Lower lobe of right lung (tissue), 2 donors: ENCODE measurements around the gene RTP5. TPM values are rescaled to one million over a fixed set of nuclear protein-coding genes. Genes with fewer than 3 reads are reported as not detected.
A peak's percentile ranks its signal among the peaks of the same experiment; 100 is the strongest.

Experiments used
- ATAC-seq, 2 donors: fragments of 200-7000 bp; cut with Tn5 transposase; one replicate each; pipeline ENCODE4 v1.9.1; 2020 to 2022; ENCODE audit warnings: mild to moderate bottlenecking in 2 of 2, moderate library complexity in 2 of 2
- DNase-seq: peaks from one replicate; pipeline ENCODE4 v3.0.0-alpha.2; 2020
- H3K27ac ChIP-seq: fragments of 200-600 bp; one replicate; pipeline ENCODE4 v1.8.0; 2022
- H3K27me3 ChIP-seq: fragments of 200-600 bp; one replicate; pipeline ENCODE4 v1.8.0; 2022; ENCODE audit warnings: low read depth
- H3K36me3 ChIP-seq: fragments of 200-600 bp; one replicate; pipeline ENCODE4 v1.8.0; 2022; ENCODE audit warnings: mild to moderate bottlenecking
- H3K4me1 ChIP-seq: fragments of 200-600 bp; one replicate; pipeline ENCODE4 v1.8.0; 2022
- H3K4me3 ChIP-seq: fragments of 200-600 bp; one replicate; pipeline ENCODE4 v1.8.0; 2022; ENCODE audit warnings: mild to moderate bottlenecking
- H3K9me3 ChIP-seq: fragments of 200-600 bp; one replicate; pipeline ENCODE4 v1.8.0; 2022
- intact Hi-C: fragments of 100-400 bp; cut with DNase I; formaldehyde crosslinking; loops from one replicate; pipeline ENCODE4 v1.11.0; 2022
- total RNA-seq: library from RNA; stranded (reverse); fragmentation: NEBNext Ultra II Directional; extraction: Animal tissue kit (Norgen Biotek cat#: 25700); gene quantifications from one replicate; pipeline ENCODE4 v1.2.1, GENCODE V29; 2021
- TF ChIP-seq, protein P1 (sequence below): fragments of 200-600 bp; IDR thresholded peaks from one replicate; pipeline ENCODE4 v1.8.0; 2022; ENCODE audit warnings: antibody characterized with exemption, mild to moderate bottlenecking
- donor health status: DM: no; HTN: yes; CAD: no; lungs with severe emphysema.

Gene RTP5
- total RNA-seq, 1 donor from 2014 or later = not detected

DNA sequence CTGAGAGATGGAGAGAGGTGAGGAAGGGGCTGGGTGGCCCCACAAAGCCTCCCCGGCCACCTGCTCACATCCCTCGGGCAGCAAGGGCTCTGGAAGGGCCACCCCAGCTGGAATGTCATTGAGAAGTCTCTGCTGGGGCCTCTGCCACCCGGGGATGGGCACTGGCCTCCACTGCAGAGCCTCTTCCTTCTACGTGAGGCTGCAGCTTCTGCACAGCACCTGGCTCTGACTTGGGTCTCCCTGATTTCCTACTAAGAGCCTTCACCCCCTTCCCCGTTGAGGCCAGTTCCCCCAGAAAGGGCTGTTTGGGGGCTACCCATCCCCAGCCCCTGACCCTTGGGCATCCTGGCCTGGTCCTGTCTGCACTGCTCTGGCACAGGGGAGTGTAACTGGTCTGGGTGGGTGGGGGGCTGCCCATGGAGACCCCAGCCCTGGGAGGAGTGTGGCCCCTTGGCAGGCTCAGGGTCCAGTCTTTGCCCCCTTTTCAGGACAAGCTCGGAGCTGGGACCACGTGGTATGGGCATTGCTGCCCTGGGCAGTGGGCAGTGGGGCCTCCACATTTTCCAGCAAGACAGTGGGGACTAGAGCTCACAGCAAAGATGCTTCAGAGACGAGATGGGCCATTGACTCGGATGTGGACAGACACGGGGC lies 16.4 kb upstream of the RTP5 start:
- peaks cover 9% of the 10 kb centered on the region for H3K27me3 ChIP-seq
- intact Hi-C loops = no loop called here
- no peaks in the 10 kb centered on the region for H3K4me1 ChIP-seq
- H3K4me3 ChIP-seq = no peak overlapping the region
- H3K9me3 ChIP-seq = no peaks in the 10 kb centered on the region
- DNase-seq (no peak), ATAC-seq (no peak)
- TF ChIP-seq, protein P1, sequence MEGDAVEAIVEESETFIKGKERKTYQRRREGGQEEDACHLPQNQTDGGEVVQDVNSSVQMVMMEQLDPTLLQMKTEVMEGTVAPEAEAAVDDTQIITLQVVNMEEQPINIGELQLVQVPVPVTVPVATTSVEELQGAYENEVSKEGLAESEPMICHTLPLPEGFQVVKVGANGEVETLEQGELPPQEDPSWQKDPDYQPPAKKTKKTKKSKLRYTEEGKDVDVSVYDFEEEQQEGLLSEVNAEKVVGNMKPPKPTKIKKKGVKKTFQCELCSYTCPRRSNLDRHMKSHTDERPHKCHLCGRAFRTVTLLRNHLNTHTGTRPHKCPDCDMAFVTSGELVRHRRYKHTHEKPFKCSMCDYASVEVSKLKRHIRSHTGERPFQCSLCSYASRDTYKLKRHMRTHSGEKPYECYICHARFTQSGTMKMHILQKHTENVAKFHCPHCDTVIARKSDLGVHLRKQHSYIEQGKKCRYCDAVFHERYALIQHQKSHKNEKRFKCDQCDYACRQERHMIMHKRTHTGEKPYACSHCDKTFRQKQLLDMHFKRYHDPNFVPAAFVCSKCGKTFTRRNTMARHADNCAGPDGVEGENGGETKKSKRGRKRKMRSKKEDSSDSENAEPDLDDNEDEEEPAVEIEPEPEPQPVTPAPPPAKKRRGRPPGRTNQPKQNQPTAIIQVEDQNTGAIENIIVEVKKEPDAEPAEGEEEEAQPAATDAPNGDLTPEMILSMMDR = no peak
- no peak overlapping the region for H3K27ac ChIP-seq
- H3K36me3 ChIP-seq = no peaks in the 10 kb centered on the region

DNA sequence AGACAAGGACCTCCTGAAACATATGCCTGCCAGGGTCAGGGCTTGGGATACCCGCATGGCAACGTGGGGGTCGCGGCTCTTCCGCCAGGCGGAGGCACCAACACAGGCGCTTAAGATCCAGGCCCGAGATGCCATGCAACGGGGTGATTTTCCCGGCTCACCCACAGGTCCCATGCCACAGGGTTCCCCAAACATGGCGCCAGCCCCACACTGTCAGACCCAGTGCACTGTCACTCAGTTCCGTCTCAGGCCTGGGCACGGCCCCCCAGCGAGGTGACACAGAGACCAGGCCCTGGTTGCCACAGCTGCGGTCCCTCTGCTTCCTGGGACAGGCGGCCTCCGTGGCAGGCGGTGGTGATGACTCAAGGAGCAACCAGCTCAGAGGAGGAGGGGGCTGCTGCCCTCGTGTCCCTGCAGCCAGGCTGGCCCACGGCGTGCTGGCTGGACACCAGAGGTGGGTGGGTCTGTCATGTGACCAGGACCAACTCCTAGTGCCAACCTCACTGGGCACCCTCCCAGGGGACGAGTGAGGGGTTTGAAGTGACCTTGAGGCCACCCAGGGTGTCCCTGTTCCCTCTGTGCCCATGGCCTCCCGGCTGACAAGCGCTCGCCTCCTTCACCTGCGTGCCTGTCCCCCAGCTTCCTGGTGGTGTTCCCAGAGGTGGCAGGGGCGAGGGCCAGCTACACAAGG lies 15.7 kb upstream of the RTP5 start:
- Histone ChIP-seq H3K4me1 (no peaks in the 10 kb centered on the region), H3K27me3 (peaks cover 15% of the 10 kb centered on the region), H3K4me3 (no peak overlapping the region), H3K27ac (no peak overlapping the region), H3K36me3 (no peaks in the 10 kb centered on the region), H3K9me3 (no peaks in the 10 kb centered on the region)
- DNase-seq (peak; percentile 49), ATAC-seq (no peak)
- TF ChIP-seq, protein P1 = no peak
- intact Hi-C loops = no loop called here

DNA sequence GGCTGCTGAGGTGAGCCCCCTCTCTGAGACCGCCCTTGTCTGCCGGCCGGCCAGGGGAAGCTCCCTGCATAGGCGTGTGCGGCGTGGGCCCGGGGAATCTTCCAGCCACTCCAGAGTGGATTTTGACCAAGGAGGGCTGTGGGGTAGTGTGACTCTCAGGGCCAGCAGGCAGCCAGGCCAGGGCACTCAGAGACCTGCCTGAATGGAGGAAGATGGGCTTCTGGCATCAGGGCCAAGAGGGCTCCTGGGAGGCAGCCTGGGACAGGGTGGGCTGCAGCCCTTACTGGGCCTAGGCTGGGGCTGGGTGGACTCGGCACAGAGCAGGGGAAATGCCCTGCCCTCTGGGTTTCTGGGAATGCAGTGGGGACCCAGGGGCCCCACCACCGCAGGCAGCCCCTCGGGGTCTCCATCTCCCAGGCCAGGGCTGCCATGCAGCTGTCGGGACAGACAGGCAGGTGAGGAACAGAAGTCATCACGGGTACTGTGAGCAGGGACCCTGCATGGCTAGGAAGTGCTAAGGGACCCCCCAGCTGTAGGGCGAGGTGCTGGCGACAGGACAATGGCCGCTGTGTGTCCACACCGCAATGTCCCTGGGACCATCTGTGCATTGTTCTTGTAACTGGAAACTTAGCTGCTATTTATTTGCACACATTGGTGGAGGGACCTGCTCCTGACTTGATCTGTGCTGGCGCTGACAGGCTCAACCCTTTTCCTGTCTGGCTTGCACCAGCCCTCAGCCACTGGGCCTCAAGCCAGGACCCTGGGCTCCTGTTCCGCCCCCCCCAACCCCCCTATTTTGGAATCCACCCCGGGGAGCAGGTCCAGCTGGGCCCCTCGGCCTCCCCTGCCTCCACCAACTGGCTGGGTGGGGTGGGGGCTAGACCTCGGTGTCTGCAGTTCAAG lies 14.9 kb upstream of the RTP5 start:
- intact Hi-C loops = no loop called here
- ATAC-seq = no peak
- H3K27me3 ChIP-seq = peaks cover 20% of the 10 kb centered on the region
- TF ChIP-seq, protein P1 = no peak
- H3K27ac ChIP-seq = no peak overlapping the region
- peaks cover 7% of the 10 kb centered on the region for H3K4me1 ChIP-seq
- no peaks in the 10 kb centered on the region for H3K9me3 ChIP-seq
- no peaks in the 10 kb centered on the region for H3K36me3 ChIP-seq
- DNase-seq = peak; percentile 42
- no peak overlapping the region for H3K4me3 ChIP-seq

DNA sequence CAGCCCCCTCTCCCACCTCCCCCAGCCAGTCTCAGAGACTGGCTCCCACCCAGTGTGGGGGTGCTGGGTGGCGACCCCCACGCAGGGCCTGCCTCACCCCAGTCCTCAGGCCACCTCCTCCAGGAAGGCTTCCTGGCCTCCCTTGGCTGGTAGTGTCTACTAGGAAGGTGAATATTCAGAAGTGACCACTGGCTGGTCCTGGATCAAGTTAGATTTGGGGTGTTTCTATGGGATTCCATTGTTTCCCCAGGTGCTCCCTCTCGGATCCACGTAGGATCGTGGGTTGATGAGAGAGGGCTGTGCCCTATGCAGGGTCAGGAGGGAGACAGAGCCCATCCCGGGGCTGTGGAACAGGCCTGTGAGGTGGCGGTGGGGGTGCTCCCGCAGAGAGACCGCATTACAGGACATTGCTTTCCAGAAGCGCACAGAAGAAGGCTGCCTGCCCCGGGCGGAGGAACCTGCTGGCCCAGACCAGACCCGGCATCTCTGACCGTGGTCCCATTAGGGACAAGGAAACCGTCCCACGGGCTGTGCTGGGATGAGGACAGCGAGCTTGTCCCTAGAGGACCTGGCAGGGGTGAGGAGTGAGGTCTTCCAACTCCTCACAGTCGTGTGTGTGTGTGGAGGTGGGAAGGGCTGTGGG lies 14.2 kb upstream of the RTP5 start:
- intact Hi-C loops = no loop called here
- peaks cover 20% of the 10 kb centered on the region for H3K27me3 ChIP-seq
- no peak for ATAC-seq
- H3K9me3 ChIP-seq = no peaks in the 10 kb centered on the region
- no peak overlapping the region for H3K4me3 ChIP-seq
- peak; percentile 40 for DNase-seq
- no peak overlapping the region for H3K27ac ChIP-seq
- H3K36me3 ChIP-seq = no peaks in the 10 kb centered on the region
- TF ChIP-seq, protein P1 = no peak
- H3K4me1 ChIP-seq = peaks cover 15% of the 10 kb centered on the region

DNA sequence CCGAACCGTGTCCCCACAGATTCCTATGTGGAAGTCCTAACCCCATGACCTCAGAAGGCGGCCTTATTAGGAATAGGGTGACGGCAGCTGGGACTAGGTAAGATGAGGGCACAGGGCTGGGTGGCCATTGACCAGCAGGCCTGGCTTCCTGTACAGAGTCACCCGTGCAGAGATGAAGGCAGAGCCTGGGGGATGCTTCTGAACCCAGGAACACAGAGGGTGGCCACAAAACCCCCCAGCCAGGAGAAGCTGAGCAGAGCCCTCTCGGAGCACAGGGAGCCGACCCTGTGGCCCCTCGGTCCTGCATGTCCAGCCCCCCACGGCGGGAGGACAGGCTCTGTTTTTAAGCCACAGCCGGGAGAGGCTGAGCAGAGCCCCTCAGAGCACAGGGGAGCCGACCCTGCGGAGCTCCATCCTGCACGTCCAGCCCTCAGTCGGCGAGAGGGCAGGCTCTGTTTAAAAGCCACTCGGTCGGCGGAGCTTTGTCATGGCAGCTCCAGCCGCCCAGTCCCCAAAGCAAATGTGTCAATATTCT lies 13.6 kb upstream of the RTP5 start:
- peaks cover 20% of the 10 kb centered on the region for H3K4me1 ChIP-seq
- ATAC-seq (no peak), DNase-seq (peak; percentile 42)
- H3K9me3 ChIP-seq = no peaks in the 10 kb centered on the region
- peaks cover 16% of the 10 kb centered on the region for H3K27me3 ChIP-seq
- no peak overlapping the region for H3K4me3 ChIP-seq
- H3K36me3 ChIP-seq = no peaks in the 10 kb centered on the region
- H3K27ac ChIP-seq = no peak overlapping the region
- TF ChIP-seq, protein P1 = no peak
- intact Hi-C loops = no loop called here
